DOHH2 (cell line): ENCODE results near the gene LDLRAD4.

ENCODE experiments used
- EZH2phosphoT487 ChIP-seq: fragments of 200-600 bp; sonication (generic); IDR thresholded peaks from 2 replicates; pipeline ENCODE4 v1.6.1; 2017; ENCODE audit warnings: borderline replicate concordance, mild to moderate bottlenecking, antibody characterized with exemption, low read length, moderate library complexity, mixed read lengths
- TF ChIP-seq, protein P1 (sequence below): fragments of 200-600 bp; sonication (generic); IDR thresholded peaks from one replicate; pipeline ENCODE4 v1.5.1; 2014; ENCODE audit warnings: antibody characterized with exemption, mild to moderate bottlenecking, low read depth, low read length; ENCODE audit not compliant: poor library complexity, severe bottlenecking

DNA sequence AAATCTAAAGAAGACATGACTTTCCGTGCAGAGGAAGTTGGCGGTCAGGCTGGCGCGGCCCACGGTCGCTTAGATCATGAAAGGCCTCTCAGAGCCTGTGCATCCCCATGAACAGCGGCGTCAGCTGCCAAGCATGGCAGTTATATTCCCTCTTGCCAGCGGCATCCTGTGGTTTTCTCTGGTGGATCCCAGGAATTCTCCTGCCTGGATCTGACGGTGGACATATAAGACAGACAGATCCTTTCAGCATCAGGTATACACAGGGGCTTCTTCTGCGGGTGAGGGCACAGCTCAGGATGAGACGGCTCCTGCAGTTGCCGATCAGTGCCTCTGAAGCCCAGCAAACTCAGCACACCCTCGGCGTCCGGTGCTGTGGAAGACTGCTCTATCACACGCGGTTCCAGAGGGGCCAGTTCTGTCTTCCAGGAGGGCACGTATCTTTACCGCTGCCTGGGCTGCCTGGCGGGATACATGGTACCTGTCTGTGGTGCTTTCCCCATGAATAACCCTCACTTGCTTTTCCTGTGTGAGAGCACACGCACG lies 157.8 kb downstream of the LDLRAD4 start:
- TF ChIP-seq, protein P1, sequence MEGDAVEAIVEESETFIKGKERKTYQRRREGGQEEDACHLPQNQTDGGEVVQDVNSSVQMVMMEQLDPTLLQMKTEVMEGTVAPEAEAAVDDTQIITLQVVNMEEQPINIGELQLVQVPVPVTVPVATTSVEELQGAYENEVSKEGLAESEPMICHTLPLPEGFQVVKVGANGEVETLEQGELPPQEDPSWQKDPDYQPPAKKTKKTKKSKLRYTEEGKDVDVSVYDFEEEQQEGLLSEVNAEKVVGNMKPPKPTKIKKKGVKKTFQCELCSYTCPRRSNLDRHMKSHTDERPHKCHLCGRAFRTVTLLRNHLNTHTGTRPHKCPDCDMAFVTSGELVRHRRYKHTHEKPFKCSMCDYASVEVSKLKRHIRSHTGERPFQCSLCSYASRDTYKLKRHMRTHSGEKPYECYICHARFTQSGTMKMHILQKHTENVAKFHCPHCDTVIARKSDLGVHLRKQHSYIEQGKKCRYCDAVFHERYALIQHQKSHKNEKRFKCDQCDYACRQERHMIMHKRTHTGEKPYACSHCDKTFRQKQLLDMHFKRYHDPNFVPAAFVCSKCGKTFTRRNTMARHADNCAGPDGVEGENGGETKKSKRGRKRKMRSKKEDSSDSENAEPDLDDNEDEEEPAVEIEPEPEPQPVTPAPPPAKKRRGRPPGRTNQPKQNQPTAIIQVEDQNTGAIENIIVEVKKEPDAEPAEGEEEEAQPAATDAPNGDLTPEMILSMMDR, result no peak
- TF ChIP-seq EZH2phosphoT487, result no peak
